Coronary artery (tissue), 2 donors: ENCODE measurements around the gene HTRA1.

Source experiments
- DNase-seq: peaks from one replicate; pipeline ENCODE4 v3.0.0-alpha.2; 2017; ENCODE audit warnings: low spot score
- H3K27ac ChIP-seq, 2 donors: fragments of 200-600 bp; sonication (generic); one replicate each; pipeline ENCODE4 v1.5.1; 2016 to 2019
- H3K4me3 ChIP-seq: fragments of 200-600 bp; sonication (generic); 2 replicates; pipeline ENCODE4 v1.5.1; 2016; ENCODE audit warnings: mild to moderate bottlenecking, moderate library complexity
- CTCF ChIP-seq: fragments of 200-600 bp; sonication (generic); IDR thresholded peaks from one replicate; pipeline ENCODE4 v1.5.1; 2019; ENCODE audit warnings: antibody characterized with exemption

Gene HTRA1

GRCh38 chr10:122560279-122560804 lies 99.0 kb downstream of the HTRA1 start, which contains the start of gene DMBT1:
Gene DMBT1, plus strand, starts transcription at chr10:122560754. Its CDS starts 17 bp downstream, at chr10:122560771.
- no peak for DNase-seq
- H3K4me3 ChIP-seq = no peak within 1 kb of the TSS
- no peak within 1 kb of the TSS for H3K27ac ChIP-seq
- no peak for TF ChIP-seq CTCF

- TF ChIP-seq CTCF = no peak
- DNase-seq = no peak
- H3K4me3 ChIP-seq = no peak overlapping the region
- H3K27ac ChIP-seq = no peak overlapping the region
Measured at GRCh38 chr10:122561212-122561611, 99.9 kb downstream of the HTRA1 start.

GRCh38 chr10:122561792-122562191 lies 100.4 kb downstream of the HTRA1 start:
- no peak overlapping the region for H3K4me3 ChIP-seq
- no peak for TF ChIP-seq CTCF
- DNase-seq = no peak
- no peak overlapping the region for H3K27ac ChIP-seq
